Uterus (tissue), 2 donors: ENCODE data around the gene CAPN7.

ENCODE experiments used
- CTCF ChIP-seq, 4 experiments: fragments of 200-600 bp in 2 of 4; fragments of 450-650 bp in 2 of 4; sonication (generic) in 2 of 4; IDR thresholded peaks; one replicate each; pipeline ENCODE4 v1.5.1; 2016 to 2019; ENCODE audit warnings: antibody characterized with exemption in 4 of 4, mild to moderate bottlenecking in 2 of 4, moderate library complexity in 1 of 4
- POLR2A ChIP-seq, 2 donors: fragments of 450-650 bp; IDR thresholded peaks; one replicate each; pipeline ENCODE4 v1.6.1; 2016; ENCODE audit warnings: antibody characterized with exemption in 2 of 2, mild to moderate bottlenecking in 1 of 2, moderate library complexity in 1 of 2

GRCh38 chr3:15159501-15160136, 46.4 kb upstream of the CAPN7 start:
- TF ChIP-seq CTCF (IDR thresholded peaks at IDR 0.05) (no peak), POLR2A (IDR thresholded peaks at IDR 0.05) (no peak)
